Measurements from ENCODE around the gene PXK. TPM values are rescaled to one million over a fixed set of nuclear protein-coding genes. Genes with fewer than 3 reads are reported as not detected.

Gene PXK
- polyA plus RNA-seq, 3 donors, result 31.5 to 54.0 (median 52.9) TPM

- TF ChIP-seq CTCF (IDR thresholded peaks at IDR 0.05), result peak; percentile 31
- Mint-ChIP-seq H3K36me3 (peaks cover 3 to 7% of the 10 kb centered on the region in 2 donors), H3K27me3 (ENCODE audit: low read depth in 3 of 3) (no peaks in the 10 kb centered on the region), H3K4me1 (peaks cover 83% of the 10 kb centered on the region), H3K9me3 (no peaks in the 10 kb centered on the region), H3K27ac (peak overlapping the region; percentile 93 to 98 (median 98)), H3K4me3 (peak overlapping the region; percentile 75 to 95)
- H3K36me3 ChIP-seq (replicated peaks in 1 of 2; ENCODE audit: control insufficient read depth in 1 of 2, insufficient read depth in 2 of 2, low read length in 2 of 2), result peaks cover 0 to 3% of the 10 kb centered on the region in 2 donors
- peaks cover 78 to 85% of the 10 kb centered on the region in 2 donors for H3K4me1 ChIP-seq (ENCODE audit: control insufficient read depth in 1 of 2, insufficient read depth in 2 of 2, low read length in 2 of 2)
- peak overlapping the region; percentile 17 to 66 (median 34) for H3K4me3 ChIP-seq (replicated peaks in 1 of 3; ENCODE audit: low read depth in 2 of 3, low read length in 3 of 3)
- H3K27ac ChIP-seq (ENCODE audit: low read depth in 1 of 2, low read length in 2 of 2), result peak overlapping the region; percentile 79 to 84
- intact Hi-C loops (cut with micrococcal nuclease), result no loop called here
- H3K4me2 ChIP-seq (replicated peaks; ENCODE audit: extremely low read depth, low read length, poor library complexity, severe bottlenecking), result peak overlapping the region; percentile 68
- 43% methylated on average over 4 of the region's 8 CpGs for WGBS (ENCODE audit: insufficient coverage)
- peak overlapping the region; percentile 26 for H2AFZ ChIP-seq (ENCODE audit: insufficient read depth, low read depth, low read length, poor library complexity, severe bottlenecking)
- peak; percentile 76 to 83 (median 76) for DNase-seq
- peaks cover 97% of the 10 kb centered on the region for H3K79me2 ChIP-seq (ENCODE audit: insufficient read depth, low read length)
- H4K20me1 ChIP-seq (ENCODE audit: insufficient read depth, low read length), result peaks cover 73% of the 10 kb centered on the region
- no peaks in the 10 kb centered on the region for H3K27me3 ChIP-seq (ENCODE audit: control insufficient read depth in 2 of 2, insufficient read depth in 2 of 2, low read length in 2 of 2)
- H3K9me3 ChIP-seq (replicated peaks in 1 of 2; ENCODE audit: control insufficient read depth in 1 of 2, insufficient read depth in 1 of 2, low read length in 2 of 2), result no peaks in the 10 kb centered on the region
- H3K9ac ChIP-seq (ENCODE audit: insufficient read depth, low read length, poor library complexity, severe bottlenecking), result peak overlapping the region; percentile 33
Measured at GRCh38 chr3:58353722-58354553, 21.2 kb downstream of the PXK start.

GRCh38 chr3:58355179-58355578, 22.5 kb downstream of the PXK start:
- intact Hi-C loops (cut with micrococcal nuclease), result no loop called here
- no peak overlapping the region for H3K9ac ChIP-seq (ENCODE audit: insufficient read depth, low read length, poor library complexity, severe bottlenecking)
- H3K9me3 Mint-ChIP-seq, result no peaks in the 10 kb centered on the region

More at GRCh38 chr3:58355179-58355578, 22.5 kb downstream of the PXK start:
- peaks cover 0 to 2% (median 0%) of the 10 kb centered on the region in 3 donors for H3K27me3 Mint-ChIP-seq (ENCODE audit: low read depth in 3 of 3)
- H3K27ac ChIP-seq (ENCODE audit: low read depth in 1 of 2, low read length in 2 of 2), result peak overlapping the region; percentile 79 to 84
- peak overlapping the region in 1 of 3 experiments; percentile 38 for H3K4me3 ChIP-seq (replicated peaks in 1 of 3; ENCODE audit: low read depth in 2 of 3, low read length in 3 of 3)
- no peak overlapping the region for H2AFZ ChIP-seq (ENCODE audit: insufficient read depth, low read depth, low read length, poor library complexity, severe bottlenecking)
- H3K4me2 ChIP-seq (replicated peaks; ENCODE audit: extremely low read depth, low read length, poor library complexity, severe bottlenecking), result peak overlapping the region; percentile 68
- peak; percentile 44 to 58 (median 44) for DNase-seq
- peak overlapping the region; percentile 93 to 98 (median 98) for H3K27ac Mint-ChIP-seq
- H3K4me1 Mint-ChIP-seq, result peaks cover 72% of the 10 kb centered on the region
- peak overlapping the region in 1 of 2 donors; percentile 68 for H3K4me3 Mint-ChIP-seq
- 3% methylated on average over 5 of the region's 8 CpGs for WGBS (ENCODE audit: insufficient coverage)
- peaks cover 97% of the 10 kb centered on the region for H3K79me2 ChIP-seq (ENCODE audit: insufficient read depth, low read length)
- no peaks in the 10 kb centered on the region for H3K27me3 ChIP-seq (ENCODE audit: control insufficient read depth in 2 of 2, insufficient read depth in 2 of 2, low read length in 2 of 2)
- peaks cover 0 to 3% of the 10 kb centered on the region in 2 donors for H3K36me3 ChIP-seq (replicated peaks in 1 of 2; ENCODE audit: control insufficient read depth in 1 of 2, insufficient read depth in 2 of 2, low read length in 2 of 2)
- peaks cover 81% of the 10 kb centered on the region for H4K20me1 ChIP-seq (ENCODE audit: insufficient read depth, low read length)
- peaks cover 65 to 72% of the 10 kb centered on the region in 2 donors for H3K4me1 ChIP-seq (ENCODE audit: control insufficient read depth in 1 of 2, insufficient read depth in 2 of 2, low read length in 2 of 2)
- TF ChIP-seq CTCF (IDR thresholded peaks at IDR 0.05), result no peak
- H3K9me3 ChIP-seq (replicated peaks in 1 of 2; ENCODE audit: control insufficient read depth in 1 of 2, insufficient read depth in 1 of 2, low read length in 2 of 2), result no peaks in the 10 kb centered on the region
- peaks cover 6 to 11% of the 10 kb centered on the region in 2 donors for H3K36me3 Mint-ChIP-seq
